Hepatocyte (in vitro differentiated cells): ENCODE data around the gene MFSD6L. TPM values are rescaled to one million over a fixed set of nuclear protein-coding genes. Genes with fewer than 3 reads are reported as not detected.

Experiments
- DNase-seq: peaks from one replicate; pipeline ENCODE4 v3.0.0-alpha.2; 2016; ENCODE audit warnings: low spot score
- H2AFZ ChIP-seq: fragments of 200-600 bp; sonication (generic); 2 replicates; pipeline ENCODE4 v1.6.0; 2016; ENCODE audit warnings: antibody characterized with exemption, mild to moderate bottlenecking
- H3K27ac ChIP-seq: fragments of 200-600 bp; sonication (generic); 2 replicates; pipeline ENCODE4 v1.5.1; 2016; ENCODE audit warnings: mild to moderate bottlenecking
- H3K27me3 ChIP-seq: fragments of 200-600 bp; sonication (generic); 2 replicates; pipeline ENCODE4 v1.6.1; 2016
- H3K36me3 ChIP-seq: fragments of 200-600 bp; sonication (generic); replicated peaks from 2 replicates; pipeline ENCODE4 v1.5.1; 2016; ENCODE audit warnings: low read depth; ENCODE audit not compliant: insufficient read depth
- H3K4me1 ChIP-seq: fragments of 200-600 bp; sonication (generic); 2 replicates; pipeline ENCODE4 v1.5.1; 2016; ENCODE audit warnings: mild to moderate bottlenecking, moderate library complexity; ENCODE audit not compliant: insufficient read depth
- H3K4me2 ChIP-seq: fragments of 200-600 bp; sonication (generic); 2 replicates; pipeline ENCODE4 v1.6.0; 2016
- H3K4me3 ChIP-seq: fragments of 200-600 bp; sonication (generic); 2 replicates; pipeline ENCODE4 v1.5.1; 2016; ENCODE audit warnings: mild to moderate bottlenecking
- H3K79me2 ChIP-seq: fragments of 200-600 bp; sonication (generic); 2 replicates; pipeline ENCODE4 v1.6.0; 2017; ENCODE audit warnings: mild to moderate bottlenecking
- H3K9me2 ChIP-seq: fragments of 200-600 bp; sonication (generic); replicated peaks from 2 replicates; pipeline ENCODE4 v1.6.0; 2017; ENCODE audit warnings: mild to moderate bottlenecking; ENCODE audit not compliant: insufficient read depth
- H3K9me3 ChIP-seq: fragments of 200-600 bp; sonication (generic); 2 replicates; pipeline ENCODE4 v1.5.1; 2016; ENCODE audit warnings: low read depth, mild to moderate bottlenecking
- H4K20me1 ChIP-seq: fragments of 200-600 bp; sonication (generic); 2 replicates; pipeline ENCODE4 v1.6.0; 2016; ENCODE audit warnings: mild to moderate bottlenecking; ENCODE audit not compliant: insufficient read depth, poor library complexity, severe bottlenecking
- EZH2 ChIP-seq: fragments of 200-600 bp; sonication (generic); IDR thresholded peaks from 2 replicates; pipeline ENCODE4 v1.6.1; 2016; ENCODE audit warnings: antibody characterized with exemption, mild to moderate bottlenecking, borderline replicate concordance
- EZH2phosphoT487 ChIP-seq: fragments of 200-600 bp; sonication (generic); IDR thresholded peaks from one replicate; pipeline ENCODE4 v1.6.1; 2018; ENCODE audit warnings: antibody characterized with exemption, mild to moderate bottlenecking, low read depth, moderate library complexity; ENCODE audit not compliant: unreplicated experiment, severe bottlenecking
- WGBS: methylation state at CpG from one replicate; pipeline ENCODE4 v1.1.6; 2016; ENCODE audit warnings: low lambda C conversion rate; ENCODE audit errors: missing lambda C conversion rate; 5-methylcytosine and 5-hydroxymethylcytosine counted together
- polyA plus RNA-seq: library from polyadenylated mRNA; unstranded; fragments of >200 nt; fragmentation: Nextera tagmentation; extraction: Ambion mirVana; gene quantifications from 2 replicates; pipeline ENCODE4 v1.2.1, GENCODE V29; 2016
- total RNA-seq: library from RNA; depleted of rRNA; stranded (reverse); fragments of >200 nt; gene quantifications from 2 replicates; pipeline ENCODE4 v1.2.3, GENCODE V29; 2014
- TF ChIP-seq, protein P1 (sequence below): fragments of 200-600 bp; sonication (generic); IDR thresholded peaks from 2 replicates; pipeline ENCODE4 v1.5.1; 2016; ENCODE audit warnings: antibody characterized with exemption, mild to moderate bottlenecking; ENCODE audit not compliant: poor library complexity

The MFSD6L gene
- total and polyA plus RNA-seq, 2 experiments from 2014 or later, result 0.34 to 2.2 TPM

DNA sequence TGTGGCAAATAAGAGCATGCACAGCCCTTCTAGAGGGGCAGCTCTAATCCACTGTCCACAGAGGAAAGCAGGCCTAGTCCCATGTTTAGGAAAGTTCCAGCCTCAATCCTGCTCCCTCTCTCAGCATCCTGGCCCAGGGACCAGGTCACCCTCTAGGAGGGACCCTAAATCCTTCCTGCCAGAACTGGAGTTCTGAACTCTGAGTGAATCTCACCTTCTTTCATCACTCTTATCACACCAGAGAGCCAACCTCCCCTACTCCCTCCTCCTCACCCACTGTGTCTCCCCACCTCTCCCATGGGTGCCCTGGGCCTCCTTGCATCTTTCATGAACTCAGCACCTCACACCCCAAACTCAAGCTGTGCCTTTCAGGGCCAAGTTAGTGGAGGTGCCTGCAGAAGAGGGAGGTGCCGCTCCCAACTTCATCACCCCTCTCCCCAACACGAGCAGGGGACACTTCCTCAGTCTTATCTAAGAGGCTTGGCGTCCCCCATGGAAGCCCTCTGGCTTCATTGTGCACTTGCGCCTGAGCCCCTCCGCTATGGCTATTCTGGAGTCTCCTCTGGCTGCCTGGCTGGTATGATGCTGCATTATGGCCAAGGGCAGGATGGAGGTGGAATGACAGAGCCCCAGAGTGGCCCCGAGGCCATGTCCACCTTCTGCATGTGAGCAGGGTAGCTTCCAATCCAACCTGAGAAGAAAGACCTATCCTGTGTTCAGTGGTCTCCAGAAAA is 36.6 kb upstream of the MFSD6L start:
- no peaks in the 10 kb centered on the region for H3K79me2 ChIP-seq
- H2AFZ ChIP-seq, result no peak overlapping the region
- H3K36me3 ChIP-seq, result no peaks in the 10 kb centered on the region
- WGBS, result 96% methylated on average over 6 of the region's 6 CpGs
- H3K9me3 ChIP-seq, result no peaks in the 10 kb centered on the region
- H3K4me2 ChIP-seq, result no peak overlapping the region
- DNase-seq, result no peak
- no peak overlapping the region for H3K4me3 ChIP-seq
- TF ChIP-seq EZH2 (no peak), EZH2phosphoT487 (no peak)
- TF ChIP-seq, protein P1, sequence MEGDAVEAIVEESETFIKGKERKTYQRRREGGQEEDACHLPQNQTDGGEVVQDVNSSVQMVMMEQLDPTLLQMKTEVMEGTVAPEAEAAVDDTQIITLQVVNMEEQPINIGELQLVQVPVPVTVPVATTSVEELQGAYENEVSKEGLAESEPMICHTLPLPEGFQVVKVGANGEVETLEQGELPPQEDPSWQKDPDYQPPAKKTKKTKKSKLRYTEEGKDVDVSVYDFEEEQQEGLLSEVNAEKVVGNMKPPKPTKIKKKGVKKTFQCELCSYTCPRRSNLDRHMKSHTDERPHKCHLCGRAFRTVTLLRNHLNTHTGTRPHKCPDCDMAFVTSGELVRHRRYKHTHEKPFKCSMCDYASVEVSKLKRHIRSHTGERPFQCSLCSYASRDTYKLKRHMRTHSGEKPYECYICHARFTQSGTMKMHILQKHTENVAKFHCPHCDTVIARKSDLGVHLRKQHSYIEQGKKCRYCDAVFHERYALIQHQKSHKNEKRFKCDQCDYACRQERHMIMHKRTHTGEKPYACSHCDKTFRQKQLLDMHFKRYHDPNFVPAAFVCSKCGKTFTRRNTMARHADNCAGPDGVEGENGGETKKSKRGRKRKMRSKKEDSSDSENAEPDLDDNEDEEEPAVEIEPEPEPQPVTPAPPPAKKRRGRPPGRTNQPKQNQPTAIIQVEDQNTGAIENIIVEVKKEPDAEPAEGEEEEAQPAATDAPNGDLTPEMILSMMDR, result no peak
- H3K4me1 ChIP-seq, result no peaks in the 10 kb centered on the region
- H4K20me1 ChIP-seq, result no peaks in the 10 kb centered on the region
- no peaks in the 10 kb centered on the region for H3K9me2 ChIP-seq
- no peak overlapping the region for H3K27ac ChIP-seq
- H3K27me3 ChIP-seq, result no peaks in the 10 kb centered on the region

DNA sequence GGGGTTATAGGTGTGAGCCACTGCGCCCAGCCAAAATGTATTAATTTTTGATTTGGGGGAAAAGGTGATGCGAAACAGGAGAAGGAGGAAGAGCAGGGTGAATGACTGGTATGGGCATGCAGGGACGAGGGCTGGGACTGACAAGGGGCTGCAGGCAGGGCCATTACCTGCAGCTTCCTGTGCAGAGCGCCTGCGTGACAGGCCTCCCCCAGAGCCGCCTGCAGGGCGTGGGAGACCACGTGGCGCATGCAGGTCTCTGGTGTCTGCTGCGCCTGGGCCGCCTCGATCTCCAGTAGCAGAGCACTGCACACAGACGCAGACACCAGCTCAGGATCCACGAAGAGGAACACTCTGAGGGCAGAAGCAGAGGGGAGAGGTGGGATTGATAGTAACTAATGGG is 35.9 kb upstream of the MFSD6L start:
- WGBS, result 89% methylated on average over 14 of the region's 14 CpGs
- Histone ChIP-seq H3K36me3 (no peaks in the 10 kb centered on the region), H4K20me1 (no peaks in the 10 kb centered on the region), H3K9me2 (no peaks in the 10 kb centered on the region), H3K27me3 (no peaks in the 10 kb centered on the region), H2AFZ (no peak overlapping the region), H3K4me3 (no peak overlapping the region), H3K9me3 (no peaks in the 10 kb centered on the region), H3K4me1 (no peaks in the 10 kb centered on the region), H3K4me2 (no peak overlapping the region), H3K27ac (no peak overlapping the region), H3K79me2 (no peaks in the 10 kb centered on the region)
- DNase-seq, result no peak
- no peak for TF ChIP-seq EZH2phosphoT487

DNA sequence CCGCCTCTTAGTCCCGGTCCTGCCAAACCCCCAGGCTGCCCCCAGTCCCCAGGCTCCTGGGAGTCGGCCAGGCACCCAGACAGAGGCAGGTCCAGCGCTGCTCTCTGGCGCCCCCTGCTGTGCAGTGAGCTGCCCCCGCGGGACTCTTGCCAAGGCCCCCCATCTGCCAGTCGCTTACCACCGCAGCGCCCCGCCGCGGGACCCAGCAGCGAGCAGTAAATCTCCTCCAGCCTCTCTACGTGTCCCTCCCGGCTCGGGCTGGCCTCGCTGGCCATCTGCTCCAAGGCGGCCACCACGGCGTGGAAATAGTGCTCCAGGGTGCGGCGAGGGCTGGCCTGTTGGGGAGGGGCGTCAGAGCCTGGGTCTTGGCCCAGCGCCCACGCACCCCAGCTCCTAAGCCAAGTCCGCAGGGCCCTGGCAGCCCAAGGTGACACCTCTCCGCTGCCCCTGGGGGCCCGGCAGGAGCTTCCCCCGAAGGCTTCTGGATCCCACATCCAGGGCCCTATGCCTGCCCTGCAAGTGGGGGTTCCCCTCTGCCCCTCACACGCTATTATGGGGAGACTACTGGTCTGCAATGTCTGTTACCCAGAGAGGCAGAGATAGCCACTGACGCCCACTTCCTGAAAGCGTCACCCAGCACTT is 33.7 kb upstream of the MFSD6L start:
- no peak for TF ChIP-seq EZH2phosphoT487
- TF ChIP-seq, protein P1, result peak; percentile 34
- Histone ChIP-seq H3K27ac (no peak overlapping the region), H3K4me1 (no peaks in the 10 kb centered on the region), H3K4me3 (no peak overlapping the region), H3K27me3 (no peaks in the 10 kb centered on the region), H2AFZ (no peak overlapping the region), H3K4me2 (no peak overlapping the region), H3K9me2 (no peaks in the 10 kb centered on the region), H3K36me3 (no peaks in the 10 kb centered on the region), H3K79me2 (no peaks in the 10 kb centered on the region), H3K9me3 (no peaks in the 10 kb centered on the region), H4K20me1 (no peaks in the 10 kb centered on the region)
- DNase-seq, result peak; percentile 32
- 54% methylated on average over 30 of the region's 33 CpGs for WGBS

DNA sequence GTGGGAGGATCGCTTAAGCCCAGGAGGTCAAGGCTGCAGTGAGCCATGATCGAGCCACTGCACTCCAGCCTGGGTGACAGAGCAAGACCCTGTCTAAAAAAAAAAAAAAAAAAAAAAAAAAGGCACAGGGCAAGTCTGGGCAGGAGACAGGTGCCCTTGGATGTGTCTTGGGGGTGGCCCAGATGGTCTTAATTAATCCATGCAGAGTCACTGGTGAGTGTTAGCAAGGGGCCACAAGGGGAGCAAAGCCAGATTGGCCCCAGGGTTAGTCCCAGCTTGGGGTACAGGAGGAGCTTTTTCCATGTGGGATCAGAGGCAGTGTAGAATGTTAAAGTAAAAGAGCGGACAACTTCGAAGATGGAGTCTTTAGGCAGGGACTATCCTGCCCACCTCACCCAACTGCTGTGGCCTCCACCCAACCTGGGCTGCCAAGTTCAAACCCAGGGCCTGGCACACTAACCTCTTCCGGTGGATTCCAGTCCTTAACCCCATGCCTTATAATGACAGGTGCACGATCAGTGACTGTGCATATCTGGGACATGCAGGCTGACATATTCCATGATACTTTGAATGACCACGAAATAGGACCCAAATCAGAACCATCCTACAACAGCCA is 32.2 kb upstream of the MFSD6L start:
- Histone ChIP-seq H3K79me2 (no peaks in the 10 kb centered on the region), H3K4me2 (no peak overlapping the region), H3K27me3 (no peaks in the 10 kb centered on the region), H3K27ac (no peak overlapping the region), H4K20me1 (no peaks in the 10 kb centered on the region), H3K4me3 (no peak overlapping the region), H3K4me1 (no peaks in the 10 kb centered on the region), H3K36me3 (no peaks in the 10 kb centered on the region), H3K9me3 (no peaks in the 10 kb centered on the region), H3K9me2 (no peaks in the 10 kb centered on the region), H2AFZ (no peak overlapping the region)
- DNase-seq, result no peak
- no peak for TF ChIP-seq EZH2phosphoT487
- TF ChIP-seq, protein P1, result no peak
- no peak for TF ChIP-seq EZH2
- 88% methylated on average over 7 of the region's 7 CpGs for WGBS
